Thyroid gland (tissue), 4 donors: ENCODE results near the gene TUBGCP2. TPM values are rescaled to one million over a fixed set of nuclear protein-coding genes. Genes with fewer than 3 reads are reported as not detected.

Source experiments
- DNase-seq, 2 donors: peaks; one replicate each; pipeline ENCODE4 v3.0.0-alpha.2; 2019
- H3K27ac ChIP-seq, 3 donors: fragments of 200-600 bp; sonication (generic); 1 replicate in 2 of 3; 2 replicates in 1 of 3; pipeline ENCODE4 v1.5.1; 2016 to 2019; ENCODE audit warnings: mild to moderate bottlenecking in 1 of 3, moderate library complexity in 1 of 3
- H3K27me3 ChIP-seq: fragments of 200-600 bp; sonication (generic); one replicate; pipeline ENCODE4 v1.5.1; 2019
- H3K36me3 ChIP-seq, 2 donors: fragments of 200-600 bp; sonication (generic); one replicate each; pipeline ENCODE4 v1.5.1; 2016 to 2019
- H3K4me1 ChIP-seq, 2 donors: fragments of 200-600 bp; sonication (generic); one replicate each; pipeline ENCODE4 v1.5.1; 2017 to 2019
- H3K4me3 ChIP-seq, 3 donors: fragments of 200-600 bp; sonication (generic); replicated peaks in 1 of 3; 1 replicate in 2 of 3; 2 replicates in 1 of 3; pipeline ENCODE4 v1.5.1; 2016; ENCODE audit warnings: mild to moderate bottlenecking in 1 of 3
- H3K9me3 ChIP-seq: fragments of 200-600 bp; sonication (generic); one replicate; pipeline ENCODE4 v1.5.1; 2017
- CTCF ChIP-seq, 6 experiments: fragments of 200-600 bp in 3 of 6; fragments of 450-650 bp in 3 of 6; sonication (generic) in 3 of 6; IDR thresholded peaks; one replicate each; pipeline ENCODE4 v1.5.1; 2016 to 2019; ENCODE audit warnings: antibody characterized with exemption in 6 of 6, mild to moderate bottlenecking in 2 of 6, inconsistent platforms in 1 of 6, moderate library complexity in 1 of 6
- POLR2A ChIP-seq, 2 donors: fragments of 450-650 bp; IDR thresholded peaks; one replicate each; pipeline ENCODE4 v1.6.1; 2017; ENCODE audit warnings: antibody characterized with exemption in 2 of 2, mild to moderate bottlenecking in 2 of 2, moderate library complexity in 1 of 2
- WGBS, 2 donors: methylation state at CpG; one replicate each; pipeline ENCODE4 v1.1.5; 2017; 5-methylcytosine and 5-hydroxymethylcytosine counted together
- intact Hi-C: fragments of 100-400 bp; cut with DNase I; formaldehyde crosslinking; loops from one replicate; pipeline ENCODE4 v1.15.1; 2023
- total RNA-seq, 4 donors: library from RNA; depleted of rRNA; stranded (reverse); fragments of >200 nt; gene quantifications; one replicate each; pipeline ENCODE4 v1.2.3, GENCODE V29; 2016

The TUBGCP2 gene
- total RNA-seq, 4 donors from 2014 or later: 56.5 to 73.3 (median 62.9) TPM

- no peaks in the 10 kb centered on the region for H3K9me3 ChIP-seq
- intact Hi-C loops: loop anchor here (5.0 kb wide), 2 partner anchors 48 to 67 kb away; partner anchors contain the start of gene PAOX
- no peak for TF ChIP-seq CTCF (IDR thresholded peaks at IDR 0.05)
- no peak for TF ChIP-seq POLR2A (IDR thresholded peaks at IDR 0.05)
- H3K36me3 ChIP-seq: peaks cover 0 to 10% of the 10 kb centered on the region in 2 donors
- peaks cover 18 to 19% of the 10 kb centered on the region in 2 donors for H3K4me1 ChIP-seq
- no peak overlapping the region for H3K27ac ChIP-seq
- DNase-seq: no peak
- WGBS, 2 donors: 95% methylated on average over 14 to 16 of the region's 16 CpGs
- H3K27me3 ChIP-seq: no peaks in the 10 kb centered on the region
- no peak overlapping the region for H3K4me3 ChIP-seq
Observed at GRCh38 chr10:133310399-133310755, 1.7 kb upstream of the TUBGCP2 start.

DNA sequence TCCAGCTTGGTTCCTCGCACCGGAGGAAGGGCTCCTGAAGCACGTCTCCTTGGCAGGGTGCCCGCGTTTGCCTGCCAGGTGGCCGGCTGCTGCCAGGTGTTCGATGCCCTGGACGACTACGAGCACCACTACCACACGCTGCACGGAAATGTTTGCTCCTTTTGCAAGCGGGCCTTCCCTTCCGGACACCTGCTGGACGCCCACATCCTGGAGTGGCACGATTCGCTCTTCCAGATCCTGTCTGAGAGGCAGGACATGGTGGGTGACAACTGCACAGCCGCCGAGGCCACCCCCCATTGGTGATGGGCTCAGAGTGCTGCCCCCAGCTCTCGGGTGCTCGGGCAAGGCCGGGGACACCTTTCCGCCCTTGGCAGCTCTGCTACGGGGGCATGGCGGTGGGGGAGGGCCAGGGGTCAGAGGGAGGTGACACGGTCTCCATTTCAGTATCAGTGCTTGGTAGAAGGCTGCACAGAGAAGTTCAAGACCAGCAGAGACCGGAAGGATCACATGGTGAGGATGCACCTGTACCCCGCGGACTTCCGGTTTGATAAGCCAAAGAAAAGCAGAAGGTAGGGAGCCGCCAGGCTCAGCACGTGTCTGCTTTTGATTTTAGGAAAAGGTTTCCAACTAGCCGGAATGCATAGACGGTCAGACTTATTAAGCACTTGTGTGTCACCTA is 1.2 kb upstream of the TUBGCP2 start:
- no peak overlapping the region for H3K4me3 ChIP-seq

GRCh38 chr10:133309100-133309719 is 538 bp upstream of the TUBGCP2 start:
- H3K27ac ChIP-seq: peak overlapping the region; percentile 86 to 99 (median 97)
- peak; percentile 88 to 89 for DNase-seq
- TF ChIP-seq CTCF (IDR thresholded peaks at IDR 0.05): no peak
- H3K36me3 ChIP-seq: peaks cover 0 to 10% of the 10 kb centered on the region in 2 donors
- peak overlapping the region; percentile 51 to 99 (median 86) for H3K4me3 ChIP-seq
- intact Hi-C loops: no loop called here
- H3K27me3 ChIP-seq: no peaks in the 10 kb centered on the region
- H3K4me1 ChIP-seq: peaks cover 18 to 19% of the 10 kb centered on the region in 2 donors
- WGBS, 2 donors: 65 to 73% methylated on average over 14 to 17 of the region's 46 CpGs
- H3K9me3 ChIP-seq: no peaks in the 10 kb centered on the region

More for the DNA sequence above, 1.2 kb upstream of the TUBGCP2 start:
- 79 to 86% methylated on average over 15 to 33 of the region's 33 CpGs for WGBS, 2 donors
- no peak overlapping the region for H3K27ac ChIP-seq
- no peaks in the 10 kb centered on the region for H3K27me3 ChIP-seq
- no peak for TF ChIP-seq POLR2A (IDR thresholded peaks at IDR 0.05)
- no peak for TF ChIP-seq CTCF (IDR thresholded peaks at IDR 0.05)
- H3K36me3 ChIP-seq: peaks cover 0 to 10% of the 10 kb centered on the region in 2 donors
- intact Hi-C loops: loop anchor here (5.0 kb wide), 2 partner anchors 48 to 67 kb away; partner anchors contain the start of gene PAOX
- DNase-seq: peak; percentile 44 to 52
- peaks cover 18 to 19% of the 10 kb centered on the region in 2 donors for H3K4me1 ChIP-seq
- H3K9me3 ChIP-seq: no peaks in the 10 kb centered on the region

DNA sequence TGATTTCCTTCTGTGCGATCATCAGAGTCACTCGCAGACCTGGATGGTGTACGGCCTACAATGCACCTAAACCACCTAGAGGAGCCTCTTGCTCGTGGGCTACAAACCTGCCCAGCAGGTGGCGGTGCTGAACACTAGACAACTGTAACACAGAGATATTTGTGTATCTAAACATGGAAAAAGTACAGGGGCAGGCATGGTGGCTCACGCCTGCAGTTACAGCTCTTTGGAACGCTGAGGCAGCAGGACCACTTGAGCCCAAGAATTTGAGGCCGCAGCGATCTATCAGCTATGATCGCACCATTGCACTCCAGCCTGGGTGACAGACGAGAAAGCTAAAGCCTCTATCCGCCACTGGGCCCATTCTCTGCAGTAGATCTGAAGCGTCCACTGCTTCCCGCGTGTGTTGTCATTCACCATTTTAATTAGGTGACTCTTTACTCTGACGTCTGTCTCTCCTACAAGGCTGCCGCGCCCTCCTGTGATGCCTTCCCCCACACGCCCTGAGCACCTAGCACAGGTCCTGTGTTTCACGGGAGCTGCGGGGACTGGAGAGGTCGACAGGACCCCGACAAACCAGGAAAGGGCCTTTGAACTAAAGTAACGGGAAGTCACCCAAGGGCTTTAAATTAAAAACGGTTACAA is 774 bp downstream of the TUBGCP2 start:
- peak overlapping the region; percentile 86 to 99 (median 97) for H3K27ac ChIP-seq
- TF ChIP-seq CTCF (IDR thresholded peaks at IDR 0.05) (peak; percentile 34 to 75 (median 64)), POLR2A (IDR thresholded peaks at IDR 0.05) (no peak)
- 4% methylated on average over 21 to 25 of the region's 25 CpGs for WGBS, 2 donors
- peak; percentile 89 to 92 for DNase-seq
- H3K4me1 ChIP-seq: peaks cover 14 to 19% of the 10 kb centered on the region in 2 donors
- H3K9me3 ChIP-seq: no peaks in the 10 kb centered on the region
- peak overlapping the region; percentile 51 to 99 (median 86) for H3K4me3 ChIP-seq
- intact Hi-C loops: no loop called here
- peaks cover 0 to 10% of the 10 kb centered on the region in 2 donors for H3K36me3 ChIP-seq
- H3K27me3 ChIP-seq: no peaks in the 10 kb centered on the region
